Right atrium auricular region (tissue), 2 donors: ENCODE results near the gene CTSH. TPM values are rescaled to one million over a fixed set of nuclear protein-coding genes. Genes with fewer than 3 reads are reported as not detected.

Experiments
- DNase-seq: peaks from one replicate; pipeline ENCODE4 v3.0.0-alpha.2; 2019; ENCODE audit warnings: low spot score
- H3K27ac ChIP-seq, 2 donors: fragments of 200-600 bp; sonication (generic); 1 replicate in 1 of 2; 2 replicates in 1 of 2; pipeline ENCODE4 v1.5.1; 2016 to 2019
- H3K27me3 ChIP-seq, 2 donors: fragments of 200-600 bp; sonication (generic); one replicate each; pipeline versions ENCODE4 v1.5.1 to v1.6.0; 2017 to 2019
- H3K36me3 ChIP-seq: fragments of 200-600 bp; sonication (generic); one replicate; pipeline ENCODE4 v1.5.1; 2016
- H3K4me1 ChIP-seq, 2 donors: fragments of 200-600 bp; sonication (generic); one replicate each; pipeline versions ENCODE4 v1.5.1 to v1.6.0; 2017 to 2019
- H3K4me3 ChIP-seq, 2 donors: fragments of 200-600 bp; sonication (generic); 1 replicate in 1 of 2; 2 replicates in 1 of 2; pipeline ENCODE4 v1.5.1; 2017 to 2019; ENCODE audit warnings: mild to moderate bottlenecking in 1 of 2, moderate library complexity in 1 of 2
- H3K9me3 ChIP-seq, 2 donors: fragments of 200-600 bp; sonication (generic); one replicate each; pipeline ENCODE4 v1.5.1; 2019
- total RNA-seq, 2 donors: library from RNA; depleted of rRNA; stranded (reverse); fragments of >200 nt; gene quantifications; one replicate each; pipeline ENCODE4 v1.1.0, GENCODE V29; 2016
- TF ChIP-seq, protein P1 (sequence below), 2 donors: fragments of 200-600 bp; sonication (generic); IDR thresholded peaks; one replicate each; pipeline ENCODE4 v1.5.1; 2019; ENCODE audit warnings: antibody characterized with exemption in 2 of 2

The CTSH gene
- total RNA-seq, 2 donors from 2014 or later: 51.0 to 114 TPM

DNA sequence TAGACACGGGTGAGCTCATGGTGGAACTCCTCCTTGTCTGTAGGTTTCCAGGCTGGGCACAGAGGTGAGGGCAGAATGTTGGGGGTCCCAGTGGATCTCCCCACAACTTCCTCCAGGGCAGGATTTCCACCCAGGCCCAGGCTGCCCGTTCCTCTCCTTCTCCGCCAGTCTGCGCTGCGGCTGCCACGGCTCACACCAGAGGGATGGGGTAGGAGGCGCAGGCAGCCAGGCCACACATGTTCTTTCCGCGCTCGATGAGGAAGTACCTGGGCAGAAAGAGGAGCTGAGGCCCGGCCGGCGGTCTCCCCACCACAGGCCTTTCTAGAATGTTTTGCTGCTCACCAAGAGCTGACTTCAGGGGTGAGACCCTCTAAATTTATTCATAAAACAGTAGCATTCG is 22.9 kb downstream of the CTSH start:
- Histone ChIP-seq H3K9me3 (no peaks in the 10 kb centered on the region), H3K4me1 (peaks cover 0 to 2% of the 10 kb centered on the region in 2 donors), H3K36me3 (peaks cover 75% of the 10 kb centered on the region), H3K4me3 (no peak overlapping the region), H3K27me3 (no peaks in the 10 kb centered on the region), H3K27ac (no peak overlapping the region)
- TF ChIP-seq, protein P1, sequence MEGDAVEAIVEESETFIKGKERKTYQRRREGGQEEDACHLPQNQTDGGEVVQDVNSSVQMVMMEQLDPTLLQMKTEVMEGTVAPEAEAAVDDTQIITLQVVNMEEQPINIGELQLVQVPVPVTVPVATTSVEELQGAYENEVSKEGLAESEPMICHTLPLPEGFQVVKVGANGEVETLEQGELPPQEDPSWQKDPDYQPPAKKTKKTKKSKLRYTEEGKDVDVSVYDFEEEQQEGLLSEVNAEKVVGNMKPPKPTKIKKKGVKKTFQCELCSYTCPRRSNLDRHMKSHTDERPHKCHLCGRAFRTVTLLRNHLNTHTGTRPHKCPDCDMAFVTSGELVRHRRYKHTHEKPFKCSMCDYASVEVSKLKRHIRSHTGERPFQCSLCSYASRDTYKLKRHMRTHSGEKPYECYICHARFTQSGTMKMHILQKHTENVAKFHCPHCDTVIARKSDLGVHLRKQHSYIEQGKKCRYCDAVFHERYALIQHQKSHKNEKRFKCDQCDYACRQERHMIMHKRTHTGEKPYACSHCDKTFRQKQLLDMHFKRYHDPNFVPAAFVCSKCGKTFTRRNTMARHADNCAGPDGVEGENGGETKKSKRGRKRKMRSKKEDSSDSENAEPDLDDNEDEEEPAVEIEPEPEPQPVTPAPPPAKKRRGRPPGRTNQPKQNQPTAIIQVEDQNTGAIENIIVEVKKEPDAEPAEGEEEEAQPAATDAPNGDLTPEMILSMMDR (IDR thresholded peaks at IDR 0.05): no peak
- DNase-seq: no peak

DNA sequence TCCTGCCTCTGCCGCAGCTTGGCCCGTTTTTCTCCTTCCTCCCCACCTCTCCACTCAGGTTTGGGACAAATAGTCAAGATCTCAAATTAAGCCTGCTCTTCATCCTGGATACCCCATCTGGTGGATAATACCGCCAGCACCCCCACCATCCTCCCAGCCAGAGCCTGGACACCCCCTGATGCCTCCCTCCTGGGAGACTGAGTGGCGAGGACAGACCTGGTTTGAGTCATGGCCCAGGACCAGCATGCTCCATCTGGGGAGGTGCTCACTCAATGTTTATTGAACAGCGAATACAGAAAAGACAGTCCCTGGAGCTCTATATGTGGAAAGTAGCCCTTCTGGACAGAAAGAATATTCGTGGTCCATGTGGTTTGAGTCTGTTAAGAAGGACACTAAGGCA is 23.3 kb downstream of the CTSH start:
- Histone ChIP-seq H3K36me3 (peaks cover 71% of the 10 kb centered on the region), H3K27ac (no peak overlapping the region), H3K27me3 (no peaks in the 10 kb centered on the region), H3K4me1 (peaks cover 0 to 6% of the 10 kb centered on the region in 2 donors), H3K9me3 (no peaks in the 10 kb centered on the region), H3K4me3 (no peak overlapping the region)
- DNase-seq: no peak
- TF ChIP-seq, protein P1 (IDR thresholded peaks at IDR 0.05): no peak

DNA sequence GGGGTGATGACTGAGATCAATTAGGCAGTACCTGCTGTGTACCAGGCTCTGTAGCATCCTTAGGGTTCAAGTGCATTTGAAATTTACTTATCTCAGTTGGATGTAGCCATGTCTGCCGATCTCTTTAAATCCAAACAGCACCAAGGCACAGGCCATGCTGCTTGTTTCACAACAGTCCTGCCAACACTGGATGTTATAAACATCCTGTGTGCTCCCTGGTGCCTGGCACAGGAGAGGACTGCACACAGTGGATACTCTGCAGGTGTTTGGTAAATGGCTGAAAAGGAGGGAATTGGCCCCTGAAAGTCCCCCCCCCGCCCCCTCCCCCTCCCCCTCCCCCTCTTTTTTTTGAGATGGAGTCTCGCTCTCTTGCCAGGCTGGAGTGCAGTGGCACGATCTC is 27.0 kb downstream of the CTSH start:
- H3K9me3 ChIP-seq: no peaks in the 10 kb centered on the region
- H3K36me3 ChIP-seq: peaks cover 39% of the 10 kb centered on the region
- H3K27me3 ChIP-seq: no peaks in the 10 kb centered on the region
- H3K4me3 ChIP-seq: no peak overlapping the region
- peak; percentile 18 for DNase-seq
- TF ChIP-seq, protein P1 (IDR thresholded peaks at IDR 0.05): no peak
- H3K27ac ChIP-seq: no peak overlapping the region
- H3K4me1 ChIP-seq: peaks cover 0 to 38% of the 10 kb centered on the region in 2 donors

DNA sequence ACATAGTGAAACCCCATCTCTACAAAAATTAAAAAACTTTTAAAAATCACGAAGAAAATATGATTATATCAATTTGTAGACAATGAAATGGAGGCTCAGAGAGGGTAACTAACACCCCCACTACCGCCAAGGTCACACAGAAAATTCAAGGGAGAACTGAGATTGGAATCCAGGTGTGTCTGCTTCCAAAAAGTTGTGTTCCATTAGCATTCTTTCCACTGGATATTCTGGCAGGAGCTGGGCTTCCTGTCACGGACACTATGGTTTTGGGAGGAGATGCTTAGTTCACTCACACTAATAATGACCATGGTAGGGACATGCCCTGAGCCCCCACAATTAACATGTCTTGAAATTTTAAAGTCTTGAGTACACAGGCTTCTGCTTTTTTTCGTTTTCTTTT is 28.8 kb downstream of the CTSH start:
- TF ChIP-seq, protein P1 (IDR thresholded peaks at IDR 0.05): no peak
- Histone ChIP-seq H3K27ac (peak overlapping the region; percentile 10 to 14), H3K36me3 (peaks cover 27% of the 10 kb centered on the region)

DNA sequence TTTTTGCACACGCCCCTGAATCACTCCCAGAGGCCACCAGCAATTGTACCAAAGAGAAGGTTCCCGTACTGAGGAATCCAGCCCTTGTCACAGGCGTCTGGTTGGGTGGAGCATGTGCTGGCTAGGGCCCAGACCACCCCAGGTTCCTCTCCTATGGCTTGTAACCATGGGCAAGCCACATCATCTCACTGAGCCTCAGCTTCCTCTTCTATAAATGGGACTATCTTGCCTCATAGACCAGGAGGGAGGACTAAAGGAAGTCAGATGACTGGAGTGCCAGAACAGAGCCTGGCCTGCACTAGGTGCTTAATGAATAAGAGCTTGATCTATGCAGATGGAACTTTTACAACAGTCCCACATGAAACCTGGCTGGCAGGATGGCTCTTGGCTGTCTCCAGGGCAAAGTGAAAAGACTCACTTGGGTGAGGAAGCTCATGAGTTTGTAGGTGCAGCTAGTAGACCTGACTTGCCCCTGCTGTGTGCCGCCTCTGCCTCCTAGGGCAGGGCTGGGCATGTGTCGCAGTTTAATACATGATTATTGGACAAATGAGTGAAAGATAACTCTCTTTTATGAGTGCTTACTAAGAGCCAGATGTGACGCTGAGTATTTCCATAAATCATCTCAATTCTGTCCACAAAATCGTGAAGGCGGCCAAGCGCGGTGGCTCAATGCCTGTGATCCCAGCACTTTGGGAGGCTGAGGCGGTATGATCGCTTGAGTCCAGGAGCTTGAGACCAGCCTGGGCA is 29.3 kb downstream of the CTSH start:
- Histone ChIP-seq H3K9me3 (no peaks in the 10 kb centered on the region), H3K4me3 (no peak overlapping the region), H3K36me3 (peaks cover 25% of the 10 kb centered on the region), H3K27me3 (no peaks in the 10 kb centered on the region), H3K4me1 (peaks cover 0 to 38% of the 10 kb centered on the region in 2 donors), H3K27ac (peak overlapping the region; percentile 14 to 46)
- no peak for DNase-seq
- TF ChIP-seq, protein P1 (IDR thresholded peaks at IDR 0.05): no peak

More for the DNA sequence above, 28.8 kb downstream of the CTSH start:
- Histone ChIP-seq H3K27me3 (no peaks in the 10 kb centered on the region), H3K4me1 (peaks cover 0 to 38% of the 10 kb centered on the region in 2 donors), H3K9me3 (no peaks in the 10 kb centered on the region), H3K4me3 (no peak overlapping the region)
- DNase-seq: no peak
